Esophagus squamous epithelium (tissue), 5 donors: ENCODE data around the gene NMRK1. TPM values are rescaled to one million over a fixed set of nuclear protein-coding genes. Genes with fewer than 3 reads are reported as not detected.

Experiments used
- DNase-seq: peaks from one replicate; lab custom pipeline; 2025; lab: John Stamatoyannopoulos, UW
- H3K27ac ChIP-seq, 4 donors: fragments of 200-600 bp; sonication (generic); one replicate each; pipeline ENCODE4 v1.5.1; 2016 to 2019; ENCODE audit warnings: mild to moderate bottlenecking in 1 of 4
- H3K27me3 ChIP-seq, 4 donors: fragments of 200-600 bp; sonication (generic); 1 replicate in 3 of 4; 2 replicates in 1 of 4; pipeline versions ENCODE4 v1.5.1 to v1.6.0; 2017 to 2021; ENCODE audit warnings: antibody characterized with exemption in 1 of 4
- H3K36me3 ChIP-seq, 3 donors: fragments of 200-600 bp; sonication (generic); one replicate each; pipeline ENCODE4 v1.5.1; 2016 to 2019
- H3K4me1 ChIP-seq, 3 donors: fragments of 200-600 bp; sonication (generic); one replicate each; pipeline ENCODE4 v1.5.1; 2017 to 2019
- H3K4me3 ChIP-seq, 4 donors: fragments of 200-600 bp; sonication (generic); 1 replicate in 3 of 4; 2 replicates in 1 of 4; pipeline ENCODE4 v1.5.1; 2016 to 2019; ENCODE audit warnings: mild to moderate bottlenecking in 2 of 4, moderate library complexity in 1 of 4
- H3K9me3 ChIP-seq, 3 donors: fragments of 200-600 bp; sonication (generic); one replicate each; pipeline ENCODE4 v1.5.1; 2016 to 2019
- CTCF ChIP-seq, 6 experiments: fragments of 450-650 bp in 4 of 6; fragments of 200-600 bp in 2 of 6; sonication (generic) in 2 of 6; IDR thresholded peaks; one replicate each; pipeline ENCODE4 v1.5.1; 2016 to 2019; ENCODE audit warnings: antibody characterized with exemption in 6 of 6, mild to moderate bottlenecking in 4 of 6, moderate library complexity in 4 of 6
- POLR2A ChIP-seq, 4 donors: fragments of 450-650 bp; IDR thresholded peaks; one replicate each; pipeline ENCODE4 v1.6.1; 2017; ENCODE audit warnings: antibody characterized with exemption in 4 of 4, mild to moderate bottlenecking in 4 of 4, moderate library complexity in 3 of 4
- WGBS, 2 donors: methylation state at CpG; one replicate each; pipeline ENCODE4 v1.1.5; 2018; 5-methylcytosine and 5-hydroxymethylcytosine counted together
- intact Hi-C: fragments of 100-400 bp; cut with DNase I; formaldehyde crosslinking; loops from one replicate; pipeline ENCODE4 v1.15.0; 2022
- total RNA-seq, 4 donors: library from RNA; depleted of rRNA; stranded (reverse); fragments of >200 nt; gene quantifications; one replicate each; pipeline ENCODE4 v1.1.0, GENCODE V29; 2016
- donor health status: DM: yes; HTN: yes; CAD: no.

The NMRK1 gene
- total RNA-seq, 4 donors from 2014 or later = 23.1 to 36.4 (median 29.5) TPM

GRCh38 chr9:75081632-75082031 is 6.3 kb downstream of the NMRK1 start:
- TF ChIP-seq POLR2A (IDR thresholded peaks at IDR 0.05) (no peak), CTCF (IDR thresholded peaks at IDR 0.05) (no peak)
- Histone ChIP-seq H3K9me3 (no peaks in the 10 kb centered on the region), H3K4me3 (no peak overlapping the region), H3K4me1 (peaks cover 19 to 46% (median 26%) of the 10 kb centered on the region in 3 donors), H3K36me3 (peaks cover 0 to 30% (median 4%) of the 10 kb centered on the region in 3 donors), H3K27ac (no peak overlapping the region), H3K27me3 (no peaks in the 10 kb centered on the region)
- DNase-seq = no peak
- intact Hi-C loops = no loop called here
- 36 to 92% methylated on average over 2 of the region's 2 CpGs for WGBS, 2 donors

DNA sequence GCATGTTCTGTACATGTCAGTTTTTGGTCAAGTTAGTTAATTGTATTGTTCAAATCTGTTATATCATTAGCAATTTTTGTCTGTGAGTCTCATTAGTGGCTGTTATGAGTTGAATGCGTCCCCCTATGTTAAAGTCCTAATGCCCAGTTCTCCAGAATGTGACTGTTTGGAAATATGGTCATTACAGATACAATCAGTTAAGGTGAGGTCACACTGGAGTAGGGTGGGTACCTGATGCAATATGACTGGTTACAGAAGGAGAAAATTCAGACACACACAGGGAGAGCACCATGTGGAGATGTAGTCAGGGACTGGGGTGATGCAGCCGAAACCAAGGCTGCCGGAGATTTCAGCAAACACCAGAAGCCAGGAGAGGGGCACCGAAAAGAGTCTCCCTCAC is 15.1 kb downstream of the NMRK1 start:
- Histone ChIP-seq H3K9me3 (no peaks in the 10 kb centered on the region), H3K27ac (no peak overlapping the region), H3K4me1 (peaks cover 0 to 17% (median 0%) of the 10 kb centered on the region in 3 donors), H3K36me3 (peaks cover 0 to 17% (median 0%) of the 10 kb centered on the region in 3 donors), H3K27me3 (no peaks in the 10 kb centered on the region), H3K4me3 (no peak overlapping the region)
- no peak for DNase-seq
- TF ChIP-seq CTCF (IDR thresholded peaks at IDR 0.05) = no peak
- no peak for TF ChIP-seq POLR2A (IDR thresholded peaks at IDR 0.05)
- 92 to 98% methylated on average over 4 of the region's 4 CpGs for WGBS, 2 donors
- intact Hi-C loops = no loop called here

GRCh38 chr9:75071530-75072122 is 16.3 kb downstream of the NMRK1 start:
- Histone ChIP-seq H3K4me3 (peak overlapping the region in 2 of 4 donors; percentile 23 to 24), H3K36me3 (peaks cover 0 to 30% (median 0%) of the 10 kb centered on the region in 3 donors), H3K27ac (peak overlapping the region; percentile 66 to 80 (median 74)), H3K27me3 (no peaks in the 10 kb centered on the region), H3K4me1 (peaks cover 0 to 12% (median 0%) of the 10 kb centered on the region in 3 donors), H3K9me3 (no peaks in the 10 kb centered on the region)
- 33 to 37% methylated on average over 1 to 3 of the region's 5 CpGs for WGBS, 2 donors
- intact Hi-C loops = no loop called here
- DNase-seq = no peak
- TF ChIP-seq POLR2A (IDR thresholded peaks at IDR 0.05) = no peak
- TF ChIP-seq CTCF (IDR thresholded peaks at IDR 0.05) = no peak

DNA sequence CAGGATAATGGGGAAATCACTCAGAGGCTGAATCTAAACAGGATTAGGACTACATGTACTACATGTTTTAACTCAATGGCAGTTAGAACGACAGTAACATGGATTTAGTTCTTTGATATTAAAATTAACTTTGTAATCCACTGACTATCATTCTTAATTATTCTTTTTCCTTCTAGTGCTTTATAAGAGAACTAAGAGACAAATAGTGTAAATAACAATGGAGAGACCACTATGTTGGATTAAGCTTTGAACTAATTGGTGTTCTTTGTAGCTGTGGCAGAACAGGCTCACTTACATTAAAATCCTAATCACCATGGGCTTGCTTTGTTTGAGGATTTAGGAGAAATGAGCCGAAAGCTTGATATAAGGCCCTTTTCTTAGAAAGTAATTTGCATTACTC is 18.8 kb downstream of the NMRK1 start:
- peaks cover 0 to 21% (median 0%) of the 10 kb centered on the region in 3 donors for H3K4me1 ChIP-seq
- H3K4me3 ChIP-seq = no peak overlapping the region
- H3K27me3 ChIP-seq = no peaks in the 10 kb centered on the region
- no peak overlapping the region for H3K27ac ChIP-seq
- no peaks in the 10 kb centered on the region for H3K9me3 ChIP-seq
- intact Hi-C loops = no loop called here
- DNase-seq = no peak
- peaks cover 0 to 42% (median 0%) of the 10 kb centered on the region in 3 donors for H3K36me3 ChIP-seq
- 54 to 87% methylated on average over 2 of the region's 2 CpGs for WGBS, 2 donors
- TF ChIP-seq POLR2A (IDR thresholded peaks at IDR 0.05) (no peak), CTCF (IDR thresholded peaks at IDR 0.05) (no peak)

DNA sequence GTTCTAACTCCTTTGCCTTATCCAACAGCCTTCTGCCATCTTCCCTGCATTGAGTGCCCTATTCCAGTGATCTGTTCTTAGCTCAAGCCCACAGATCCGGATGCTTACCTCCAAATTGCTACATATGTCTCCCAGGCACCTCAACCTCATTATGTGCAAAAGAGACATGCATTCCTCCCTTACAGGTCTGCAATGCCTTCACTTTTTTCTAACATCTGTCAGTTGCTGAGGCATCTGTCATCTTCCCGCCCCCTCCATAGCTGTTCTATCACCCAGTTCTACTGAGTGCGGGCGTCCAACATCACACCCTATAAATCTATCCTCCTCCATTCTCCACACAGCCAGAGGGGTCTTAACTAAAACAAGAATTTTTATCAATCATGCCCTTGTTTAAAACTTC is 20.1 kb downstream of the NMRK1 start:
- Histone ChIP-seq H3K4me3 (no peak overlapping the region), H3K4me1 (peaks cover 0 to 27% (median 0%) of the 10 kb centered on the region in 3 donors), H3K36me3 (peaks cover 0 to 43% (median 0%) of the 10 kb centered on the region in 3 donors), H3K27ac (no peak overlapping the region), H3K27me3 (no peaks in the 10 kb centered on the region), H3K9me3 (no peaks in the 10 kb centered on the region)
- no peak for DNase-seq
- WGBS, 2 donors = 83 to 95% methylated on average over 4 of the region's 4 CpGs
- intact Hi-C loops = no loop called here
- TF ChIP-seq POLR2A (IDR thresholded peaks at IDR 0.05) = no peak
- no peak for TF ChIP-seq CTCF (IDR thresholded peaks at IDR 0.05)
